ENCODE data around the gene ATP2C2.

- TF ChIP-seq ZFP3 (CRISPR knock-in tag; IDR thresholded peaks at IDR 0.05), result no peak
- TF ChIP-seq ESRRG (CRISPR knock-in tag; IDR thresholded peaks at IDR 0.05), result no peak
- TF ChIP-seq CREB5 (CRISPR knock-in tag; IDR thresholded peaks at IDR 0.05; ENCODE audit: low read depth), result no peak
- no peak for TF ChIP-seq ARNTL (CRISPR knock-in tag; IDR thresholded peaks at IDR 0.05; ENCODE audit: borderline replicate concordance, low read depth)
- no peak for TF ChIP-seq RARB (CRISPR knock-in tag; IDR thresholded peaks at IDR 0.05)
- no peak for TF ChIP-seq OSR1 (CRISPR knock-in tag; IDR thresholded peaks at IDR 0.05)
Measured at GRCh38 chr16:84334058-84334457, 34.3 kb upstream of the ATP2C2 start.
